ENCODE measurements around the gene ARL6IP5.

DNA sequence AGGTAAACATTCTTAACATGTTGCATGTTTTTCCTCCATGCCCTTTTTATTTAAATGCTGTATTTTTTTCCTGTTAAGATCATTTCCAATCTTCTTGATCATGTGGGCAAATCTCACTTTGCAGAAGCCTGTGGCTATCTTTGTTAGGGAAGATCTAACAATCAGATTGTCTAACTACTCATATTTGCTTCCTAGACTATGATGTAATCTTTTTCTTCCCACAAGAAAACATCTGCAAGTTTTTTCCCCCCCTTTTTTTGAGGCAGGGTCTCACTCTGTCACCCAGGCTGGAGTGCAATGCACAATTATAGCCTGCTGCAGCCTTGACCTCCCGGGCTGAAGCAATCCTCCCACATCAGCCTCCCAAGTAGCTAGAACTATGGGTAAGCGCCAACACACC, 52.7 kb downstream of the ARL6IP5 start:
- TF ChIP-seq, protein P1, sequence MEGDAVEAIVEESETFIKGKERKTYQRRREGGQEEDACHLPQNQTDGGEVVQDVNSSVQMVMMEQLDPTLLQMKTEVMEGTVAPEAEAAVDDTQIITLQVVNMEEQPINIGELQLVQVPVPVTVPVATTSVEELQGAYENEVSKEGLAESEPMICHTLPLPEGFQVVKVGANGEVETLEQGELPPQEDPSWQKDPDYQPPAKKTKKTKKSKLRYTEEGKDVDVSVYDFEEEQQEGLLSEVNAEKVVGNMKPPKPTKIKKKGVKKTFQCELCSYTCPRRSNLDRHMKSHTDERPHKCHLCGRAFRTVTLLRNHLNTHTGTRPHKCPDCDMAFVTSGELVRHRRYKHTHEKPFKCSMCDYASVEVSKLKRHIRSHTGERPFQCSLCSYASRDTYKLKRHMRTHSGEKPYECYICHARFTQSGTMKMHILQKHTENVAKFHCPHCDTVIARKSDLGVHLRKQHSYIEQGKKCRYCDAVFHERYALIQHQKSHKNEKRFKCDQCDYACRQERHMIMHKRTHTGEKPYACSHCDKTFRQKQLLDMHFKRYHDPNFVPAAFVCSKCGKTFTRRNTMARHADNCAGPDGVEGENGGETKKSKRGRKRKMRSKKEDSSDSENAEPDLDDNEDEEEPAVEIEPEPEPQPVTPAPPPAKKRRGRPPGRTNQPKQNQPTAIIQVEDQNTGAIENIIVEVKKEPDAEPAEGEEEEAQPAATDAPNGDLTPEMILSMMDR (conservative IDR thresholded peaks at IDR 0.05 in 1 of 2, IDR thresholded peaks at IDR 0.05 in 1 of 2; ENCODE audit: extremely low read depth in 1 of 2, insufficient read depth in 1 of 2, low read depth in 1 of 2, low read length in 2 of 2): no peak
- TF ChIP-seq EZH2 (IDR thresholded peaks at IDR 0.05; ENCODE audit: borderline replicate concordance, low read length): no peak
